GM19438 (cell line): ENCODE measurements around the gene ATF3.
A peak's percentile ranks its signal among the peaks of the same experiment; 100 is the strongest.
"Not testable (repeated sequence)": the region's sequence is repeated elsewhere in the genome, so short reads cannot be mapped to it uniquely, and the experiment has no call there.

Source experiments
- ATAC-seq: cut with Tn5 transposase; IDR thresholded peaks from one replicate; pipeline ENCODE4 v1.9.1; 2021; ENCODE audit warnings: low read depth; ENCODE audit not compliant: unreplicated experiment

The ATF3 gene

GRCh38 chr1:212624976-212625501, 16.5 kb downstream of the ATF3 start:
- no peak for ATAC-seq

DNA sequence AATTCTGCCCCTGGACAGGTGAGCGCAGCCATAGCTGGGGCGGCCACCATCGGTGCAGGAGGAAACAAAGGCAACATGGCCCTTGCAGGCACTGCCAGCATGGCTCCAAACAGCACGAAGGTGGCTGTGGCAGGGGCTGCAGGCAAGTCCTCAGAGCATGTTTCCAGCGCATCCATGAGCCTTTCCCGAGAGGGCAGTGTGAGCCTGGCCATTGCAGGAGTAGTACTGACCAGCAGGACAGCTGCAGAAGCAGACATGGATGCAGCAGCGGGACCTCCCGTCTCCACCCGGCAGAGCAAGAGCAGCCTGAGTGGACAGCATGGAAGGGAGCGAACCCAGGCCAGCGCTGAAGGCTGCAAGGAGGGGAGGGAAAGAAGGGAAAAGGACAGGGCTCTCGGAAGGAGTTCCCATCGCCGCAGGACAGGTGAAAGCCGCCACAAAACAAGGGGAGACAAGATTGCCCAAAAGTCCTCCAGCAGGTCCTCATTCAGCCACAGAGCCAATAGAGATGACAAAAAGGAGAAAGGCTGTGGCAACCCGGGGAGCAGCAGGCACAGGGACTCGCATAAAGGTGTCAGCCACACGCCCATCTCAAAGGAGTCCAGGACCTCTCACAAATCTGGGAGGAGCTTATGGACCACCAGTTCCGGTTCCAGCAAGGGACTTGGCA, 17.4 kb downstream of the ATF3 start:
- no peak for ATAC-seq

DNA sequence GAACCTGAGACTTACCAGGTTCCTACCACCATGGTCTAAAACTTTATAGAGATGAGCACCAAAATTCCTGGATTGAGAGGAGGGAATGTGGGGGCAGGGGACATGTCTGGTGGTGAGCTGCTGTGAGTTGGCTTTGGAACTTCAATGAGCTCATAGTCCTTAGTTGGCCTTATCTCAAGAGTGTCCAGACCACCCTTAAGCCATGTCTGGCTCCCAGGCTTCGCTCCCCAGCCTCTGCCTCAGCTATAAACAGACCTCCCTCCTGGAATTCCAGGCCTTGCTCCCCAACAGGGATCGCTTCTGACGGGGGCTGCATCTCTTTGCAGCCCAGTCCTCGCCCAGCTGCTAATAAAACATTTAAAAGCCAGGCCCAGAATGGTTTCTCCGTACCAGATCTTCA, 19.5 kb downstream of the ATF3 start:
- no peak for ATAC-seq

GRCh38 chr1:212628813-212629415, 20.4 kb downstream of the ATF3 start:
- ATAC-seq = no peak

- no peak for ATAC-seq
Observed at GRCh38 chr1:212629450-212630157, 21.0 kb downstream of the ATF3 start.

GRCh38 chr1:212630158-212630900, 21.8 kb downstream of the ATF3 start:
- peak; percentile 97 for ATAC-seq

DNA sequence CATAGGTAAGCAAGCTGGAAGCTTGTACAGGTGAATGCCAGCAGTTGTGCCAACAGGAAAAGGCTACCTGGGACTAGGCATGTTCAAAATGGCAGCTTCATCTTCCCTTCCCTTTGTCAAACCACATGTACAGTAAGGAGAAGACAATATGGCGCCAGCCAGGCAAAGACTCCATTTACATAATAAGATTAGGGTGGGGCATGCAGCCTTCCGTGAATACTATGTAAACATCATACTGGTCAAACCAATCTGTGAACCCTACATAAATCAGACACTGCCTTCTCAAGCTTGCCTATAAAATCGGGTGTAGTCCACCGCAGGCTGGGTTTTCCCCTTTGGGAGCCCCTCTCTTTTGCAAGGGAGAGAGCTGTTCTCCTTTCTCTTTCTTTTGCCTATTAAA, 24.6 kb downstream of the ATF3 start:
- no peak for ATAC-seq

- no peak for ATAC-seq
Observed at GRCh38 chr1:212634252-212634651, 25.7 kb downstream of the ATF3 start.

GRCh38 chr1:212635141-212635631, 26.6 kb downstream of the ATF3 start:
- no peak for ATAC-seq

DNA sequence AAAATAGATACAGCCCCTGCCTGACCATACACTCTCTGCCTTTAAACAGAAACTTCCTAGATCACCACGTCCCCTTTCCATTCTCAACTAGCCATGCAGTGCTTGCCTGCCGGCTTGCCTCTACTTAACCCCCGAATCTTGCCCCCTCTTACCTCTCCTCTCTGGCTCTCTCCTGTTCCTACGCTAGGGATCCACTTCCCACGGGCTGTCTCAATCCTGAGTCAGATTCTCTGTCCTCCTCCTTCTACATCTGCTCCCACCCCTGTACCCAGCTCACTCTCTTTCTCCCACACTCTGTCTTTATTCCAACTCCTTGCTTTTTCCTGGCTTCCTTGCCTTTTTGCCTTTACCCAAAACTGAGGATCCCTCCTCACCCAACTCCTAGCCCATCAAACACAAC, 29.3 kb downstream of the ATF3 start:
- no peak for ATAC-seq

DNA sequence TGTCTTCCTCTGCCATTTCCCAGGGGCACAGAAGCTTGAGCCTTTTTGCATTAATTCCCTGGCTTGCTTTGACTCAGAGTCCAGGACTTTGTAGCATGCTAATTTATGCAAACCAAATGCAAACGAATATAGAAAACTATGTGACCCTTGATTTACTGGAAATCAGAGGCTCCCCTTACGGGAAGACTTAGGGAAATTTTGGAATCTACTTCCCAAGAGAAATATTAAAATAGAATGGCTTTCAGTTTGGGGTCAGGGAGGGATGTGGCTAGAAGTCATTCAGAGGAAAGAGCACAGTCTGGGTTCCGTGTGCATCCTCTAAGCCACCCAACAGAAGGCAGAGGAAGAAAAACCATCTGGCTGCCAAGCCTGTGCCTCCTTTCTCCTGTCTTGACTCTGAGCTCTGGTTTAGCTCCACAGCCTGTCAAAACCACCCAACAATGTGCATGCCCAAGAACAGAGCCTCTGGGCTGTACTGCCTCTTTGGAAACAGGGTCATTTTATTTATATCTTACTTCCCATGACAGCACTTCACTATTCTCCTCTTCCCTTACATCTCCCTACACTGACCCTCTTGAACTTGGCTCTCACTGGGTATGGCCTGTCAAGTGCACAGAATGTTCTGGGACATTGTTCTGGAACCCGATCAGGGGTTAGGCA, 30.1 kb downstream of the ATF3 start:
- ATAC-seq = no peak

DNA sequence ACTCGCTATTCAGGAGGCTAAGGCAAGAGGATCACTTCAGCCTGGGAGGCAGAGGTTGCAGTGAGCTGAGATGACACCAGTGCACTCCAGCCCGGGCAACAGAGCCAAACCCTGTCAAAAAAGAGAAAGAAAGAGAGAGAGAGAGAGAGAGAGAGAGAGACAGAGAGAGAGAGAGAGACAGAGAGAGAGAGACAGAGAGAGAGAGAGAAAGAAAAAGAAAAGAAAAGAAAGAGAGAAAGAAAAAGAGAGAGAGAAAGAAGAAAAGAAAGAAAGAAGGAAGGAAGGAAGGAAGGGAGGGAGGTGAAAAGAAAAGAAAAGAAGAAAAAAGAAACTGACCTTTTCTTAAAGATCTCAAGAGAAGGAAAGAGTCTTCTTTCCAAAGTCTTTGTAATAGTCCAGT, 31.0 kb downstream of the ATF3 start:
- not testable (repeated sequence) for ATAC-seq

GRCh38 chr1:212640223-212640878, 31.8 kb downstream of the ATF3 start:
- no peak for ATAC-seq

- no peak for ATAC-seq
Observed at GRCh38 chr1:212641956-212642355, 33.4 kb downstream of the ATF3 start.

DNA sequence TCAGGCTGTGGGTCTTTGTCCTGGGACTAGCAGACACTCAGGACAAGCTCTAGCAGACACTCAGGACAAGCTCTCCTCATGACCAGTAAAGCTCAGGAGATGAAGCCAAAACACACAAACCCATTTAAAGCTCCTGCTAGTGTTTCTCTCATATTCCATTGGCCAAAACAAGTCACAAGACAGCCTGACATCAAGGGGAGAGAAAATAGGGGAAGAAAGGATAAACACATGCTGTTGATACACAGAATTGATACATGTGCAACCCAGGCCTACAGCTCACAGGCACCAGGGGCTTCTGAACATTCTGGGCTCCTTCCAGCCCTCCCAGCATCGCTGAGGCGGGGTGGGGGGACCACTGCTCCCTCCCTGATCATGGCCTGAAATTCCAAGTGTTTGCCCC, 35.3 kb downstream of the ATF3 start:
- ATAC-seq = no peak

GRCh38 chr1:212644866-212645545, 36.4 kb downstream of the ATF3 start:
- ATAC-seq = no peak

DNA sequence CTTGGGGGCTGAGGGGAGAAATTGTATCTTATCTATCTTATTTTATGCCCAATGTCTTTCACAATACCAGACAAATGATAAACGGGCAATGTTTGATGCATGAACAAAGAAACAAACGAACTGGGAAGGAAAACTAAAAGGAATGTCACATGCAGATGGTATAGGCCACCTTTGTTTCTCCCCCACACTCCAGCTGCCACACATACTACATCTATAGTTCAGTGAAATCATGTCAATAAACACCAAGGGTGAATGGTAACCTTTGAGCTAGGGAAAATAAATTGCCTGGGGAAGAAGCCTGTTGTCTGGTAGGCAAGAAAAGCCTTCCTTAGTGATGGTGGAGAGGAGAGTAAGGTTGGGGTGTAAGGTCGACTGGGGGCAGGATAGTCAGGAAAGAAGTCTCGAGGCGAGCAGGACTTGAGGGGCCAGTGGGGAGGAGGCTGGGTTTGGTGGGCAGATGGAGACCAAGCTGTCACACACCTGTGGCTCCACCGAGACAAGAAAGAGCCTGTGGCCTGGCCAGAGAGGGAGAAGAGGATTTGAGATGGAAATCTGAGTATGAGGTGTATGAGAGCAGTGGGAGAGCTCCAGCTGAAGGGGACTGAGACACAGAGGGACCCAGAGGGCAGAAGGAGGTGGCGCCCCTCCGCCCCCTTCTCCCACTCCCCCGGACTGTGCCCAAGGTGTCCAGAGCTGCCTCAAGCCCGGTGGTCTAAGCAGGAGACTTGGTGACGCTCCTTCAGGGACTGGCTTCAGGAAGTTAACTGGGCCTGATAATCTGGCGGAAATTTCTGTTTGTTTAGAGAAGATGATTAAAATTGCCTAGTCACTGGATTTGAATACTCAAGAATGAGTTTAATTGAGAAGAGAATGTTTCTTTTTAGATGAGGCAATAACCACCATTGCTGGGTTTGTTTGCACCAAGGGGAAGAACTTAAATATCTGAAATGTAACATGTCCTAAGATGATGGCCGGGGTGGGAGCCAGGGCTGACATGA, 37.3 kb downstream of the ATF3 start:
- no peak for ATAC-seq

DNA sequence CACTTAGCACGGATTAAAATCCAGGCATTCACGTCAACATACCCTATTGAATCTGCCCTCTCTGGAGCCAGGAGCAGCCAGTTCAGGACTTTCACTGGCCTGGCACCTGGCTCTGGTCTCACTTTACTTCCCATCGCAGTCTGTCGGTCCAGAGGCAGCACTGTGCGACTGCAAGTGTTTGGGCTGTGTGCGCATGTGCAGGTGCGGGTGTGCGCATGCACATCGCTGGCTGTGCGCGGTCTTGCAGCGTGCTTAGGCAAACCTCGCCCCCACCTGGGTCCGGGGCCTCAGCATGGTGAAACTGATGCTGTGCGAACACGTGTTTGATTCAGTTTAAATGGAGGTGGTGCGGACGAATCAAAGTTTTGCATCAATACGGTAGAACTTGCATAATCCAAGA, 38.0 kb downstream of the ATF3 start:
- no peak for ATAC-seq
